H1 (cell line): ENCODE measurements around the gene PHOSPHO2. TPM values are rescaled to one million over a fixed set of nuclear protein-coding genes. Genes with fewer than 3 reads are reported as not detected.

Source experiments
- CTCF ChIA-PET: fragments of 300-600 bp; sonication (Branson Sonifier 250); formaldehyde crosslinking; loops from one replicate; lab custom pipeline; 2021; ENCODE audit not compliant: partially characterized antibody; lab: Charles Lee
- POLR2A ChIA-PET: fragments of 300-600 bp; sonication (Branson Sonifier 250); formaldehyde crosslinking; loops from one replicate; lab custom pipeline; 2021; ENCODE audit warnings: inconsistent platforms; ENCODE audit not compliant: partially characterized antibody; lab: Charles Lee
- DNase-seq, 2 experiments: peaks; one replicate each; pipeline versions ENCODE4 v3.0.0 to v3.0.0-alpha.2; 2010 to 2022; ENCODE audit warnings: low spot score in 2 of 2, low read depth in 1 of 2, mixed read lengths in 1 of 2
- FAIRE-seq: peaks from 2 replicates; lab custom pipeline; 2011; peaks lifted over from hg19 to GRCh38; lab: Jason Lieb, UNC
- H2AFZ ChIP-seq: 2 replicates; pipeline ENCODE4 v1.8.1; 2012; ENCODE audit warnings: low read length, inconsistent platforms
- H2AK5ac ChIP-seq: 2 replicates; pipeline ENCODE4 v1.6.1; 2013; ENCODE audit warnings: low read depth, low read length
- H2BK120ac ChIP-seq: replicated peaks from 2 replicates; pipeline ENCODE3; 2013; ENCODE audit warnings: low read depth, low read length, inconsistent platforms
- H2BK12ac ChIP-seq: 2 replicates; pipeline ENCODE4 v1.6.1; 2013; ENCODE audit warnings: low read depth, low read length
- H2BK15ac ChIP-seq: 2 replicates; pipeline ENCODE4 v1.6.1; 2013; ENCODE audit warnings: low read length
- H2BK20ac ChIP-seq: 2 replicates; pipeline ENCODE4 v1.6.1; 2013; ENCODE audit warnings: low read length
- H2BK5ac ChIP-seq: 2 replicates; pipeline ENCODE4 v1.6.1; 2013; ENCODE audit warnings: low read depth, low read length
- H3K14ac ChIP-seq: 2 replicates; pipeline ENCODE4 v1.6.1; 2013; ENCODE audit warnings: inconsistent platforms; ENCODE audit not compliant: insufficient read length
- H3K18ac ChIP-seq: 2 replicates; pipeline ENCODE4 v1.6.1; 2013; ENCODE audit warnings: low read length; ENCODE audit errors: extremely low read depth
- H3K23ac ChIP-seq: 2 replicates; pipeline ENCODE4 v1.6.1; 2013; ENCODE audit warnings: inconsistent platforms; ENCODE audit not compliant: insufficient read length
- H3K23me2 ChIP-seq: 2 replicates; pipeline ENCODE4 v1.6.1; 2013; ENCODE audit warnings: low read depth, low read length
- H3K27ac ChIP-seq: 2 replicates; pipeline ENCODE4 v1.6.1; 2011; ENCODE audit warnings: low read depth, low read length, inconsistent platforms
- H3K27me3 ChIP-seq, 4 experiments: replicated peaks in 1 of 4; 1 replicate in 1 of 4; 2 replicates in 3 of 4; pipeline versions ENCODE4 v1.6.1 to v1.8.1; 2011 to 2013; ENCODE audit warnings: low read length in 3 of 4, mild to moderate bottlenecking in 3 of 4, inconsistent platforms in 2 of 4, mixed read lengths in 2 of 4, moderate library complexity in 1 of 4; ENCODE audit not compliant: control insufficient read depth in 3 of 4, insufficient read depth in 3 of 4; ENCODE audit errors: extremely low read depth in 1 of 4
- H3K36me3 ChIP-seq, 4 experiments: 2 replicates each; pipeline versions ENCODE4 v1.6.1 to v1.8.1; 2011 to 2013; ENCODE audit warnings: mild to moderate bottlenecking in 4 of 4, low read length in 3 of 4, moderate library complexity in 2 of 4, control low read depth in 1 of 4, inconsistent platforms in 1 of 4; ENCODE audit not compliant: insufficient read depth in 4 of 4, control insufficient read depth in 2 of 4
- H3K4ac ChIP-seq: replicated peaks from 2 replicates; pipeline ENCODE3; 2013; ENCODE audit warnings: low read length, low read depth, mixed read lengths, inconsistent platforms; ENCODE audit not compliant: insufficient read length
- H3K4me1 ChIP-seq, 4 experiments: replicated peaks in 1 of 4; 1 replicate in 1 of 4; 2 replicates in 3 of 4; pipeline versions ENCODE4 v1.6.1 to v1.8.1; 2011 to 2013; ENCODE audit warnings: low read length in 3 of 4, inconsistent platforms in 2 of 4, mixed read lengths in 1 of 4; ENCODE audit not compliant: insufficient read depth in 4 of 4, control insufficient read depth in 3 of 4
- H3K4me2 ChIP-seq, 2 experiments: 2 replicates each; pipeline versions ENCODE4 v1.6.1 to v1.8.1; 2011 to 2013; ENCODE audit warnings: low read depth in 2 of 2, low read length in 2 of 2, control low read depth in 1 of 2, inconsistent platforms in 1 of 2, mild to moderate bottlenecking in 1 of 2; ENCODE audit not compliant: insufficient read depth in 1 of 2
- H3K4me3 ChIP-seq, 4 experiments: fragments of 200-600, 300-600 bp in 1 of 4; sonication (generic), shearing (Covaris generic), sonication (Bioruptor Twin) in 1 of 4; 2 replicates each; pipeline versions ENCODE4 v1.5.1 to v1.8.1; 2011 to 2016; ENCODE audit warnings: low read length in 4 of 4, low read depth in 3 of 4, control low read depth in 2 of 4, inconsistent platforms in 2 of 4, mild to moderate bottlenecking in 2 of 4, mixed read lengths in 1 of 4, moderate library complexity in 1 of 4; ENCODE audit not compliant: insufficient read depth in 2 of 4; ENCODE audit errors: extremely low read depth in 1 of 4
- H3K56ac ChIP-seq: replicated peaks from 2 replicates; pipeline ENCODE3; 2013; ENCODE audit warnings: low read depth, mild to moderate bottlenecking, mixed read lengths, low read length, inconsistent platforms; ENCODE audit not compliant: insufficient read length
- H3K79me1 ChIP-seq: 2 replicates; pipeline ENCODE4 v1.6.1; 2013; ENCODE audit warnings: low read depth, low read length, control low read depth
- H3K79me2 ChIP-seq, 2 experiments: 2 replicates each; pipeline versions ENCODE4 v1.6.1 to v1.8.1; 2012 to 2013; ENCODE audit warnings: low read length in 2 of 2, mild to moderate bottlenecking in 2 of 2, inconsistent platforms in 1 of 2; ENCODE audit not compliant: insufficient read depth in 2 of 2, control insufficient read depth in 1 of 2
- H3K9ac ChIP-seq, 4 experiments: replicated peaks in 1 of 4; 1 replicate in 1 of 4; 2 replicates in 3 of 4; pipeline versions ENCODE4 v1.6.1 to v1.8.1; 2011 to 2013; ENCODE audit warnings: low read depth in 3 of 4, low read length in 3 of 4, control low read depth in 2 of 4, mild to moderate bottlenecking in 2 of 4, moderate library complexity in 2 of 4, inconsistent platforms in 1 of 4; ENCODE audit errors: extremely low read depth in 1 of 4
- H3K9me3 ChIP-seq, 2 experiments: 2 replicates each; pipeline versions ENCODE4 v1.6.1 to v1.8.1; 2012 to 2013; ENCODE audit warnings: mild to moderate bottlenecking in 2 of 2, moderate library complexity in 2 of 2, control low read depth in 1 of 2, inconsistent platforms in 1 of 2, low read depth in 1 of 2, low read length in 1 of 2, mixed read lengths in 1 of 2; ENCODE audit not compliant: insufficient read depth in 2 of 2
- H4K20me1 ChIP-seq, 2 experiments: replicated peaks in 1 of 2; 2 replicates each; pipeline versions ENCODE3 to v1.8.1; 2011 to 2013; ENCODE audit warnings: inconsistent platforms in 2 of 2, low read length in 2 of 2, mild to moderate bottlenecking in 1 of 2; ENCODE audit not compliant: insufficient read depth in 2 of 2, control insufficient read depth in 1 of 2
- H4K5ac ChIP-seq: 2 replicates; pipeline ENCODE4 v1.6.1; 2013; ENCODE audit warnings: low read length, low read depth, mixed read lengths, inconsistent platforms; ENCODE audit not compliant: insufficient read length
- H4K8ac ChIP-seq: 2 replicates; pipeline ENCODE4 v1.8.0; 2013; ENCODE audit warnings: mild to moderate bottlenecking, moderate library complexity, low read length, inconsistent platforms; ENCODE audit not compliant: insufficient read depth; ENCODE audit errors: extremely low read depth
- H4K91ac ChIP-seq: replicated peaks from 2 replicates; pipeline ENCODE3; 2013; ENCODE audit warnings: low read length, mixed read lengths, inconsistent platforms; ENCODE audit not compliant: insufficient read length
- CTBP2 ChIP-seq: IDR thresholded peaks from 2 replicates; pipeline ENCODE4 v1.7.0; 2011; ENCODE audit warnings: borderline replicate concordance, mild to moderate bottlenecking, moderate library complexity, mixed read lengths, low read length; ENCODE audit not compliant: insufficient read depth, insufficient read length
- RBBP5 ChIP-seq: IDR thresholded peaks from 2 replicates; pipeline ENCODE4 v1.7.1; 2012; ENCODE audit warnings: low read depth, mild to moderate bottlenecking, inconsistent platforms, low read length, moderate library complexity, borderline replicate concordance
- SIRT6 ChIP-seq: IDR thresholded peaks from one replicate; pipeline ENCODE4 v1.7.1; 2012; ENCODE audit warnings: low read length, inconsistent platforms
- WGBS, 2 experiments: shearing (Covaris generic) in 1 of 2; methylation state at CpG; one replicate each; pipeline versions ENCODE4 v1.1.6 to v1.1.7; 2013 to 2015; ENCODE audit warnings: low lambda C conversion rate in 2 of 2, mixed read lengths in 2 of 2, inconsistent platforms in 1 of 2, low coverage in 1 of 2, missing lambda C conversion rate in 1 of 2; ENCODE audit not compliant: insufficient replicate concordance in 2 of 2, insufficient coverage in 1 of 2, insufficient read length in 1 of 2; ENCODE audit errors: extremely low coverage in 1 of 2, missing lambda C conversion rate in 1 of 2; 5-methylcytosine and 5-hydroxymethylcytosine counted together
- polyA plus RNA-seq, 7 experiments: library from polyadenylated mRNA; depleted of rRNA in 3 of 7; stranded (reverse) in 5 of 7; unstranded in 2 of 7; fragments of >200 nt in 5 of 7; fragments of 200-250 nt in 2 of 7; gene quantifications; 1 replicate in 5 of 7; 2 replicates in 1 of 7; 4 replicates in 1 of 7; pipeline versions ENCODE4 v1.2.1 to v1.2.3, GENCODE V29; 2011 to 2013; ENCODE audit warnings: missing spikeins in 2 of 7, mixed read lengths in 2 of 7
- total RNA-seq: library from RNA; stranded (reverse); fragmentation: NEBNext Ultra II Directional; extraction: Animal tissue kit (Norgen Biotek cat#: 25700); gene quantifications from 2 replicates; pipeline ENCODE4 v1.2.1, GENCODE V29; 2021

Gene PHOSPHO2
- total and polyA plus RNA-seq, 2 of the 8 experiments (the other 6 are each of a cell fraction or from before 2014, with no cell fraction given), result 2.4 to 8.5 TPM

- no peak overlapping the region for H2BK15ac ChIP-seq
- no peak overlapping the region for H2BK20ac ChIP-seq
- H3K23me2 ChIP-seq, result no peaks in the 10 kb centered on the region
- peaks cover 3 to 9% of the 10 kb centered on the region in 2 experiments for H4K20me1 ChIP-seq
- H4K5ac ChIP-seq, result no peak overlapping the region
- no peak overlapping the region for H4K8ac ChIP-seq
- H3K4me1 ChIP-seq, result peaks cover 0 to 4% (median 3%) of the 10 kb centered on the region in 4 experiments; a peak in 4 of 7 replicates
- H3K9ac ChIP-seq, result no peak overlapping the region
- H3K27ac ChIP-seq, result no peak overlapping the region
- ChIA-PET POLR2A (interaction anchor here (0.6 to 1.9 kb wide), 2 partner anchors 10 to 25 kb away, joined by 3 to 4 read pairs; no protein-coding TSS in a partner anchor), CTCF (no interaction called here)
- no peak overlapping the region for H3K56ac ChIP-seq
- no peak overlapping the region for H3K14ac ChIP-seq
- no peak overlapping the region for H2AFZ ChIP-seq
- no peak overlapping the region for H2BK12ac ChIP-seq
- H4K91ac ChIP-seq, result no peak overlapping the region
- H2BK5ac ChIP-seq, result no peak overlapping the region
- FAIRE-seq (no peak), DNase-seq (no peak)
- no peak overlapping the region for H3K23ac ChIP-seq
- H3K79me2 ChIP-seq, result peaks cover 6 to 64% of the 10 kb centered on the region in 2 experiments
- H3K27me3 ChIP-seq, result no peaks in the 10 kb centered on the region
- no peak overlapping the region; a peak in 1 of 4 replicates for H3K4me2 ChIP-seq
- H3K79me1 ChIP-seq, result peaks cover 6% of the 10 kb centered on the region; the same call in 1 of the 2 replicates
- no peak for TF ChIP-seq RBBP5
- no peak for TF ChIP-seq CTBP2
- no peak for TF ChIP-seq SIRT6
- no peak overlapping the region for H3K4ac ChIP-seq
- H3K9me3 ChIP-seq, result no peaks in the 10 kb centered on the region
- no peak overlapping the region for H2BK120ac ChIP-seq
- no peak overlapping the region for H3K18ac ChIP-seq
- H3K36me3 ChIP-seq, result peaks cover 6 to 64% (median 30%) of the 10 kb centered on the region in 4 experiments; a peak in 7 of 8 replicates
- H2AK5ac ChIP-seq, result no peak overlapping the region
- no peak overlapping the region for H3K4me3 ChIP-seq
- WGBS, 2 experiments, result 71% methylated on average over 1 of the region's 1 CpG; no CpG with 5 or more reads in 1 of the 2 experiments
Observed at GRCh38 chr2:169739351-169739750, 45.1 kb downstream of the PHOSPHO2 start.
